ENCODE measurements around the gene OR2M5.

The OR2M5 gene

DNA sequence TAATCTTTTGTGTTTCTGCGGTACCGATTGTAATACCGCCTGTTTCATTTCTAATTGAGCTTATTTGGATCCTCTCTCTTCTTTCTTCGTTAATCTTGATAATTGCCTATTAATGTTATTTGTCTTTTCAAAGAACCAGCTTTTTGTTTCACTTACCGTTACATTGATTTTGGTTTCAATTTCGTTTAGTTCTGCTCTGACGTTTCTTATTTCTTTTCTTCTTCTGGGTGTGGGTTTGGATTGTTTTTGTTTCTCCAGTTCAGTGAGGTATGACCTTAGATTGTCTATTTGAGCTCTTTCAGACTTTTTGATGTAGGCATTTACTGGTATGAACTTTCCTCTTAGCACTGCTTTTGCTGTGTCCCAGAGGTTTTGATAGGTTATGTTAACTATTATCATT lies 39.0 kb downstream of the OR2M5 start:
- H3K27me3 ChIP-seq (ENCODE audit: insufficient read depth, poor library complexity, severe bottlenecking): no peaks in the 10 kb centered on the region
- no peak for DNase-seq (ENCODE audit: low read depth in 1 of 2, low spot score in 1 of 2)
- H3K27ac ChIP-seq (replicated peaks): no peak overlapping the region
- no peak overlapping the region for H3K4me3 ChIP-seq (replicated peaks; ENCODE audit: insufficient read depth, low read length)
- TF ChIP-seq CTCF (IDR thresholded peaks at IDR 0.05; ENCODE audit: insufficient read depth, low read length): no peak
- no peak for TF ChIP-seq REST (IDR thresholded peaks at IDR 0.05; ENCODE audit: insufficient replicate concordance, low read depth)
- TF ChIP-seq SPI1 (IDR thresholded peaks at IDR 0.05; ENCODE audit: borderline replicate concordance, low read depth): no peak

GRCh38 chr1:248187363-248187762 lies 42.4 kb downstream of the OR2M5 start:
- Histone ChIP-seq H3K27me3 (ENCODE audit: insufficient read depth, poor library complexity, severe bottlenecking) (no peaks in the 10 kb centered on the region), H3K27ac (replicated peaks) (no peak overlapping the region), H3K4me3 (replicated peaks; ENCODE audit: insufficient read depth, low read length) (no peak overlapping the region)
- no peak for TF ChIP-seq GABPA (IDR thresholded peaks at IDR 0.05; ENCODE audit: low read depth)
- no peak for TF ChIP-seq CTCF (IDR thresholded peaks at IDR 0.05; ENCODE audit: insufficient read depth, low read length)
- TF ChIP-seq POLR2AphosphoS5 (IDR thresholded peaks at IDR 0.05; ENCODE audit: low read depth): no peak
- TF ChIP-seq SPI1 (IDR thresholded peaks at IDR 0.05; ENCODE audit: borderline replicate concordance, low read depth): no peak
- TF ChIP-seq REST (IDR thresholded peaks at IDR 0.05; ENCODE audit: insufficient replicate concordance, low read depth): no peak
- DNase-seq (ENCODE audit: low read depth in 1 of 2, low spot score in 1 of 2): no peak

DNA sequence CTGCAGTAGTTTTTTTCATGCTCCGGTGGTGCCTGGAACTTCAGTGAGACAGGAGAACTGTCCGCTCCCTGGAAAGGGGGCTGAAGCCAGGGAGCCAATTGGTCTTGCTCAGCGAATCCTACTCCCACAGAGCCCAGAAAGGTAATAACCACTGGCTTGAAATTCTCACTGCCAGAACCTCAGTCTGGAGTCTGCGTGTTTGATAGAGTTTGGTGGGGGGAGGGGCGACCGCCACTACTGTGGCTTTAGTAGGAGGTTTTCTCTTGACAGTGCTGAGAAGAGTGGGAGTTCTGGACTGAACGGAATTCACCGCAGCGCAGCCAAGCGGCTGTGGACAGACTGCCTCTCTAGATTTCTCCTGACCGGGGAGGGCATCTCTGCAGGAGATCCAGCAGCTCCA lies 44.1 kb downstream of the OR2M5 start:
- H3K27me3 ChIP-seq (ENCODE audit: insufficient read depth, poor library complexity, severe bottlenecking): no peaks in the 10 kb centered on the region
- H3K4me3 ChIP-seq (replicated peaks; ENCODE audit: insufficient read depth, low read length): no peak overlapping the region
- no peak for DNase-seq (ENCODE audit: low read depth in 1 of 2, low spot score in 1 of 2)
- no peak overlapping the region for H3K27ac ChIP-seq (replicated peaks)
- TF ChIP-seq SPI1 (IDR thresholded peaks at IDR 0.05; ENCODE audit: borderline replicate concordance, low read depth) (no peak), POLR2AphosphoS5 (IDR thresholded peaks at IDR 0.05; ENCODE audit: low read depth) (no peak), CTCF (IDR thresholded peaks at IDR 0.05; ENCODE audit: insufficient read depth, low read length) (no peak), REST (IDR thresholded peaks at IDR 0.05; ENCODE audit: insufficient replicate concordance, low read depth) (no peak), GABPA (IDR thresholded peaks at IDR 0.05; ENCODE audit: low read depth) (no peak)

All from HL-60 (cell line).